GM21390 (cell line): ENCODE data around the gene TMEM42.
"Not testable (repeated sequence)": the region's sequence is repeated elsewhere in the genome, so short reads cannot be mapped to it uniquely, and the experiment has no call there.

Experiments
- ATAC-seq: cut with Tn5 transposase; IDR thresholded peaks from one replicate; pipeline ENCODE4 v1.9.1; 2021; ENCODE audit not compliant: unreplicated experiment

The TMEM42 gene

DNA sequence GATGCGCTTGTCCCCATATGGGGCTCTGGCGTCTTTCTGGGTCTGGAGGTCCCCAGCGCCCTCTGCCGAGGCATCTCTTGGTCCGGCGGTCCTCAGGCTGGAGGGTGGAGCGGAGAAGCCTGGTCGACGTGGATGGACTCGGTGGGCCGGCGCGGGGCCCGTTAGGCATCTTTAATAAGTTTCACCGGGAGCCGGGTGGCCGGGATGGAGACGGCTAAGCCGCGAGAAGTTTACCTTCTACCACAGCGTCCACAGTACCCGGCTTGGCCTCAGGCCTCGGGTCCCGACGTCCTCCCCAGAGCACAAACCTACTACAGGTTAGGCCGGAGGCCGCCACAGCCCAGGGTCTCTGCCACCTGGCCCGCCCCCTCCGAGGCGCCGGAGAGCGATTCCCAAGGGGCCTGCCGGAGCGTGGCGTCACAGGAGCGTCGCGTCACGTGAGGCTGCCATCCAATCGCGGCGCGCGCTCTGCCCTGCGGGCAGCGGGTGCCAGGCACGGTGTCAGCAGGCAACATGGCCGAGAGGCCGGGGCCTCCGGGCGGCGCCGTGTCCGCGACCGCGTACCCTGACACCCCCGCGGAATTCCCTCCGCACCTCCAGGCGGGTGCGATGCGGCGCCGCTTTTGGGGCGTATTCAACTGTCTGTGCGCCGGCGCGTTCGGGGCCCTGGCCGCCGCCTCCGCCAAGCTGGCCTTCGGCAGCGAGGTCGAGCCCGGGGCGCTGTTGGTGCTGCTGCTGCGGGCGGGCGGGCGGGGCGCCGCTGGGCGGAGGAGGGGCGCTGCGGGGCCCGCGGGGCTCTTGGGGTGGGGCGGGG, at the start of gene TMEM42:
Gene TMEM42, plus strand, starts transcription at position 501 of the 814 bp plus-strand sequence. Its CDS starts 13 bp downstream, at position 514.
- peak; percentile 90 for ATAC-seq

DNA sequence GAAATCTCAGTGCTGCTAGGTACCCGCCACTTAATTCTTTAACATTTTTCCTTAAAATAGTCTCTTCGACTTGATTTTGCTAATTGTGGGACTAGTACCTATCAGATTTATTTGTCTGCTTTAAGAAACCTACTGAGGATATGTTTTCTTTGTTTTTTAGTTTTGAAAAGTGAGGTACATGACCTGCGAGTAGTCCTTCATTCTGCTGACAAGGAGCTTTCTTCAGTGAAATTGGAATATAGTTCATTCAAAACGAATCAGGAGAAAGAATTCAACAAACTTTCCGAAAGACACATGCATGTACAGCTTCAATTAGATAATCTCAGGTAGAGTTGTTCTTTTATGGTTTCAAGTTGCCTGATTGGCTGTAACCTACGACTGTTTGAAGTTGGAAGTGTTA, 47.0 kb upstream of the TMEM42 start:
- no peak for ATAC-seq

DNA sequence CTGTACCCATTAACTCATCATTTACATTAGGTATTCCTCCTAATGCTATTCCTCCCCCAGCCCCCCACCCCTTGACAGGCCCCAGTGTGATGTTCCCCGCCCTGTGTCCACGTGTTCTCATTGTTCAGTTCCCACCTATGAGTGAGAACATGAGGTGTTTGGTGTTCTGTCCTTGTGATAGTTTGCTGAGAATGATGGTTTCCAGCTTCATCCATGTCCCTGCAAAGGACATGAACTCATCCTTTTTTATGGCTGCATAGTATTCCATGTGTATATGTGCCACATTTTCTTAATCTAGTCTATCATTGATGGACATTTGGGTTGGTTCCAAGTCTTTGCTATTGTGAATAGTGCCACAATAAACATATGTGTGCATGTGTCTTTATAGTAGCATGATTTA, 45.4 kb upstream of the TMEM42 start:
- ATAC-seq: not testable (repeated sequence)

DNA sequence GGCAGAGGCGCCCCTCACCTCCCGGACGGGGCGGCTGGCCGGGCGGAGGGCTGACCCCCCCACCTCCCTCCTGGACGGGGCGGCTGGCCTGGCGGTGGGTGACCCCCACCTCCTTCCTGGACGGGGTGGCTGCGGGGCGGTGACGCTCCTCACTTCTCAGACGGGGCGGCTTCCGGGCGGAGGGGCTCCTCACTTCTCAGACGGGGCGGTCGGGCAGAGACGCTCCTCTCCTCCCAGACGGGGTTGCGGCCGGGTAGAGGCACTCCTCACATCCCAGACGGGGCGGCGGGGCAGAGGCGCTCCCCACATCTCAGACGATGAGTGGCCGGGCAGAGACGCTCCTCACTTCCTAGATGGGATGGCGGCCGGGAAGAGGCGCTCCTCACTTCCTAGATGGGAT, 40.5 kb upstream of the TMEM42 start:
- ATAC-seq: not testable (repeated sequence)

DNA sequence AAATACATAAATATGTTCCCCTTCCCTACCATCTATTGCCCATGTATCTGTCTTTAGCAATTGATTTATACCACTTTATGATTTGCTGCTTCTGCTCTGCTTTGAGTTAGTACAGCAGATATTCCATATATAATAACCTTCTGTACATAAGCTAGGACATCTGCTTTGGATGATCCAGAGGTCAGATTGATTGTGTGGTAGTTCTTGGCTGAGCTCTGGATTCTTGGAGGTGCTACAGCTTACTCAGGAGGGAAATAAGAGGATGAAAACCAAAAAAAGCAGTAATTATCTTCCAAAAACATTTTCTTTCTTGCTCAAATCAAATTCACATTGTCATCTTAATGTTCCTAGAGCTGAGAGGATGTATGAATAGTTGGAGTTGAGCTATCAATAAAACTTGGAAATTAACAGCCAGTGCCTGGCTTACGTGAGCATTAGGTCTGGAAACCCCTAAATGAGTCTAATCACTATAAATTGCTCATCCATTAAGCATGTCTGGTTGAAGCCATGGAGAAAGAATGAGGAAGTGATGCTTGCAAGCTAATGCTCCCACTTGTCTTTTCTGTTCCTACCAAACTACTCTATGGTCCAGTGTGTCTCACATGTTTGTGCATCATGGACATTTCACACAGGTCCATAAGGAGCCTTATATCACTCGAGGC, 36.3 kb upstream of the TMEM42 start:
- no peak for ATAC-seq

DNA sequence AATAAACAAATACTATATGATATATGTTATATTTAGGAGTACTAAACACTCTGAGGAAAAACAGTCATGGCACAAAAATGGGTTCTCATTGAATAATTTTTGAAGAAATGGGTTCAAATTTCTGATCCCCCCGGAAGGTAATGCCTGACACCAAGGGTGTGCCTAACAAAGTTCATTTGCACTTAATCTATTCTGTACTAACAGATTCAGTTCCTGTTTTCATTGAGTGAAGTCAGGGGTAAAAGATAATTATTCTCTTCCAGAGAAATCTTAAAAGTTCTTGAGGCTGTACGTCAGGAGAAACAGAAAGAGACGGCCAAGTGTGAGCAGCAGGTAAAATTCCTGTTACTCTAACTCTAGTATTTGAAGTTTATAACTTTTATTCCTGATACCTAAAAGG, 34.5 kb upstream of the TMEM42 start:
- ATAC-seq: no peak

DNA sequence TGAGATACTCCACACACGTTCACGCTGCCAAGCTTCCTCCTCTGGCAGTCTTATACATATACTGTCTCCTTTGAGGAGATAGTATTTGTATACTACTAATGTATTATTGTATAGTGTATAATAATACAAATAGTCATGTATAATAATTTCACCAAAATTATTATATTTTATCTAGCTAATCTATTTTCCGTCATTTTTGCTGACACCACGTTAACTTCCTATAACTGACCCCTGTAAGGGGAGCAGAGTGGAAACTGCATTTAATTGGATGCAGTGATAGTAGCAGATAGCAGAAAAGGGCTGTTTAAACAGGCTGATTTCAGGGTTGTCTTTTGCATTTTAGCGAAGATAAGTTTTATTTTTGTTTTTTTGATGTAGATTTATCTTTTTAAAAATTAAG, 30.5 kb upstream of the TMEM42 start:
- ATAC-seq: no peak

DNA sequence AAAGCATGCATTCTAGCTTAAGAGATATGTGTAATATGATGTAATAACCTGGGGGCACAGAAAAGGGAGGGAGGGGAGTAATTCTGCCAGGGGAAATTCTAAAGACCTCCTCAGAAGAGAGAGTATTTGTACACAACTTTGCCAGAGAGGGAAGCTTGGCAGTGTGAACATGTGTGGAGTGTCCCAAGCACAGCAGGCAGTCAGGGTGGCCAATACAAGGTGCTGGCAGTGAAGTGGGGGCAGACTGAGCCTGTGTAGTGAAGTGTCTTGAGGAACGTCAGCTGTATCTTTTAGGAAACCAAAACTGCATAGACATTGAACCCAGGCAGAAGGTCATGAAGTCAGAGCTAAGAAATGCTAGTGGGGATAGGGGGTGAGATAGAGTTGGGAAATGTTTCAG, 29.7 kb upstream of the TMEM42 start:
- no peak for ATAC-seq

DNA sequence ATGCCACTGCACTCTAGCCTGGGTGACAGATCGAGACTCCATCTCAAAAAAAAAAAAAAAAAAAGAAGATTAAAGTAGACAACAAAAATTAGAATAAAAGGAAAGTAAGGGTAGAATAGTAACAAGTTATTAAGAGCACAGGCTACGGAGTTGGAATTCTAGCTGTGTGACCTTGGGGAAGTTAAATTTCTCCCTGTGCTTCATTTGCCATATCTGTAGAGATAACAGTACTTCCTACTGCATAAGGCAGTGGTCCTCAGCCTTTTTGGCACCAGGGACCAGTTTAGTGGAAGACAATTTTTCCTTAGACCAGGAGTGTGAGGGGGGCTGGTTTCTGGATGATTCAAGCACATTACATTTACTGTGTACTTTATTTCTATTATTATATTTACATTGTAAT, 28.7 kb upstream of the TMEM42 start:
- no peak for ATAC-seq

DNA sequence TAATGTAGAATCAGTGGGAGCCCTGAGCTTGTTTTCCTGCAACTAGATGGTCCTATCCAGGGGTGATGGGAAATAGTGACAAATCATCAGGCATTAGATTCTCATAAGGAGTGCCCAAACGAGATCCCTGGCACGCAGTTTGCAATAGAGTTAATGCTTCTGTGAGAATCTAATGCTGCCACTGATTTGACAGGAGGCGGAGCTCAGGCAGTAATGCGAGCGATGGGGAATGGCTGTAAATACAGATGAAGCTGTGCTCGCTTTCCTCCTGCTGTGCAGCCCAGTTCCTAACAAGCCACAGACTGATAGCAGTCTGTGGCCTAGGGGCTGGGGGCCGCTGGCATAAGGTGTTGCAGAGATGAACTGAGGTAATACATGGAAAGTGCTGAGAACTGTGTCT, 28.3 kb upstream of the TMEM42 start:
- no peak for ATAC-seq

DNA sequence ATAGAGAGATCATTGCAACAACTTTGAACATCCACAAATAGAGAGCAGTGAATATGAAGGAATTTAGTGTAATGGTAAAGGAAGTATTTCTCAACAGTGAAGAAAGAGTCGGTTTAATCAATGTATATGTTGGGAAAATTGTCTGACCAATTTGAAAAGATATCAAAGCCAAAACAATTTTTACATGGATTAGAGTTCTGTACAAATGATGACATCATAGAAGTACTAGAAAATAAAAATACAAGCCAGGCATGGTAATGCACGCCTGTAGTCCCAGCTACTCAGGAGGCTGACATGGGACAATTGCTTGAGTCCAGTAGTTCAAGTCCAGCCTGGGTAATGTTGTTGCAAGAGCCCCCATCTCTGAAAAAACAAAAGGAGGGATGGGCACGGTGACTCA, 26.0 kb upstream of the TMEM42 start:
- ATAC-seq: no peak

DNA sequence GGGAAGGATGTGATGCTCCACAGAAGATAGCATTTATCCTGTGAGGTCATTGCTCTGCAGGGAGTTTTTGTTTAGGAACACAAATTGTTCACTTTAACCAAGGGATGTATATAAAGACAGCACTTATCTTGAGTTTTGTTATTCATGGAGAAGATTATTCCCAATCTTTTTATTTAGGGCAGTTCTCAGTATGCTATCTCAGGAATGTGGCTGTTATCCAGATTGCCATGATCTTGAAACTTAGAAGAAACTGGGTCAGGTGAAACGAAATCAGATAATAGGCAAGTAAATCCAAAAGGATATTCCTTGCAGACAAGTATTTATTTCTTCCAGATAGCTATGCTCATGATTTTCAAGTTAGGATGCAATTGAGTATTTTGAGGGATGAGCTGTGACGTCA, 19.3 kb upstream of the TMEM42 start:
- no peak for ATAC-seq

DNA sequence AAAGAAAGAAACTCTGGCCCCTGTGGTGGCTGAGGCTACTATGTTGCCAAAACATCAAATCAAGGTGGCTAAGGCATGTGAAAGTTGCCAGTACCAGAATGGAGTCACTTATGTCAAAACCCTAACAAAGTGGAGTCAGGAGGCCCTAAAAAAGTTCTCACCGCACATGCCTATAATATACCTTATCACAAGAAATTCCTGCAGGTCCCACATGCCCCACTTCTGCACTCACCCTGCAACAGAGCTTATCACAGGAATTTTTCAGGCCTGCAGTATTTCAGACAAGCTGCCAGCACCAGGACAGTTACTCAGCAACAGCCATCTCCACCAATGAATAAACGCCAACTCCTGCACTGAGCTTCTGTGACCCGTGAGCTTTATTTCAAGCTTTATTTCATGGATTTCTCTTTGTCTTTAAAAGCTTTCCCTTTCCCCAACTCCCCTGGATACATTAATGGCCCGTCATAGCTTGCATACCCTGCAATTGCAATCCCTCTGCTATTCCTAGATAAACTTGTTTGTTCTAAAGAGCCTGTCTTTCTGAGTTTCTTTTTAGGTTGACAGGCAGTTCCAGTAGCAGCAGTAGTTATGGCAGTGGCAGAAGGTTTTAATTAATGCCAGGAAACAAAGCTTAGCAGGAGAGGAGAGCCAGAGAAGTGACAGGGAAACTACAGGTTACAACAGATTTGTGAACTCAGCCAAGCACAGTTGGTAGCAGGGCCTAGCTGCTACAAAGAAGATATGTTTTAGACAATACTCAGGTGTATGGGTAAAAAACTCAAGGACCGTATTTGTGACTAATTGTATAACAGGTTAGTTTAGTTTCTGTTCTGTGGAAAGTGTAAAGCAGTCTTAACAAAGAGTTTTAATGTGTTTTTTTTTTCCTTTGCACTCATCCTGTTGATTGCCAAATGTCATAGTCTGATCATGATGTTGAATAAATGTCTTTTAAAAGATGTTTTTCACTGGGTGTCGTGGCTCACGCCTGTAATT, 15.9 kb upstream of the TMEM42 start:
- no peak for ATAC-seq

DNA sequence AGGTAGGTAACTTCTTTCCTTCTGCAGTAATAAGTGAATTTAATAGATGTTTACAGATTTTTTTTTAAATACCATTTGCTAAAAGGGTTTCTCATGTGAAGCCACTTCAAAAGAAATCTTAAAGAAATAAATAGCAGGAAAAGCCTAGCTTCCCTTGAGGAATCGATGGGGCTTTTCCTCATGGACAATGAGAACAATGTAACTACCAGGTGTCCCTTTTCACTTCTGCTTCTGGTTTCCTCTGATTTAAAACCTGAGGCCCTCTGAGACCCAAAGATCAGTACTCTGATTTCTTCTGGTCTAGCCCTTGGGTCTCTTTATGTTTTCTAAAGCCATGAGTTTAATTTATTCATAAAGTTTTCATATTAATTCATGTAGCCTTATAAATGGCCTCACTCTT, 13.1 kb upstream of the TMEM42 start:
- no peak for ATAC-seq

DNA sequence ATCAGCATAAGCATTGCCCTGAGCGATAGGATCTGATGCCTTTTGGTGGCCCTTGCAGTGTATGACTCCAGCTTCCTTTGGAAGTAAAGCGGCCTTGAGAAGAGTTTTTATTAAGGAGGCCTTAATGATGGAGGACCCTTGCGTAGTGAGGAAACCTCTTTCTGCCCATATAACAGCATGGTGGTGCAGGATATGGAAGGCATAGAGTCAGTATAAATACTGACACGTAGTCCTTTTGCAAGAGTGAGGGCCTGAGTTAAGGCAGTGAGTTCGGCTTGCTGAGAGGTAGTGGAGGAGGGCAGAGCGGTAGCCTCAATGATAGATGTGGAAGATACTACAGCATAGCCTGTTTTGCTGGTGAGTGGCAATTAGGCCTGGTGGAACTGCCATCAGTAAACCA, 5.0 kb upstream of the TMEM42 start:
- not testable (repeated sequence) for ATAC-seq

DNA sequence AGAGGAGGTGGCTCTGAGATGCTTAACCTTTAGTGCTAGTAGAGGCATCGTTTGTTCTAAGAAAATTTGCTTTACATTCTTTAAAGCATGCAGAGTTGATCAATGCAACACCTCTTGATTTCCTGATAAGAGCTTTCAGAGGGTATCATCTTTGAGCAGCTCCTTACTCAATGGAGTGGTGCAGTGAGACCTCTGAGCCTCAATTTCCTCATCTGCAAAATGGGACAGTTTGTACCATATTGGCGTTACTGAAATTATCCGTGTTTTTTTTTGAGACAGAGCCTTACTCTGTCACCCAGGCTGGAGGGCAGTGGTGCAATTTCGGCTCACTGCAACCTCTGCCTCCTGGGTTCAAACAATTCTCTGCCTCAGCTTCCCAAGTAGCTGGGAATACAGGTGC, 1.6 kb upstream of the TMEM42 start:
- no peak for ATAC-seq

DNA sequence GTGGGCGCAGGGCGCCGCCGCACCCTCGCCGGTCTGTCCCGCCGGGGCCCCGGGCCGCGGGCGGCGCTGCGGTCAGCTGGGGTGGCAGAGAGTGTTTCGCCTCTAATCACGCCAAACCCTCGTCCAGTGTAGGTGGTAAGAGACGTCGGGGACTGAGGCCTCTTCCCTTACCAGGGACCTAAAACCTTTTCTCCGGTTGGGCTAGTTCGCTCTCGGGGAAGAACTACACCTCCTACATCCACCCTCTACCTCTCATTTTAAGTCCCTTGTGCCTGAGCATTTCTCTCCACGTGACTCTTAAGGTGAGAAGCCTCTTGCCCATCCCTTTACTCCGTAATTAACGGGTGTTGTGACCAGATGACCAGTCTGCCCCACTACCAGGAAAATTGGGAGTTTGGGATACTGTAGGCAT, 520 bp downstream of the TMEM42 start:
- ATAC-seq: peak; percentile 34

DNA sequence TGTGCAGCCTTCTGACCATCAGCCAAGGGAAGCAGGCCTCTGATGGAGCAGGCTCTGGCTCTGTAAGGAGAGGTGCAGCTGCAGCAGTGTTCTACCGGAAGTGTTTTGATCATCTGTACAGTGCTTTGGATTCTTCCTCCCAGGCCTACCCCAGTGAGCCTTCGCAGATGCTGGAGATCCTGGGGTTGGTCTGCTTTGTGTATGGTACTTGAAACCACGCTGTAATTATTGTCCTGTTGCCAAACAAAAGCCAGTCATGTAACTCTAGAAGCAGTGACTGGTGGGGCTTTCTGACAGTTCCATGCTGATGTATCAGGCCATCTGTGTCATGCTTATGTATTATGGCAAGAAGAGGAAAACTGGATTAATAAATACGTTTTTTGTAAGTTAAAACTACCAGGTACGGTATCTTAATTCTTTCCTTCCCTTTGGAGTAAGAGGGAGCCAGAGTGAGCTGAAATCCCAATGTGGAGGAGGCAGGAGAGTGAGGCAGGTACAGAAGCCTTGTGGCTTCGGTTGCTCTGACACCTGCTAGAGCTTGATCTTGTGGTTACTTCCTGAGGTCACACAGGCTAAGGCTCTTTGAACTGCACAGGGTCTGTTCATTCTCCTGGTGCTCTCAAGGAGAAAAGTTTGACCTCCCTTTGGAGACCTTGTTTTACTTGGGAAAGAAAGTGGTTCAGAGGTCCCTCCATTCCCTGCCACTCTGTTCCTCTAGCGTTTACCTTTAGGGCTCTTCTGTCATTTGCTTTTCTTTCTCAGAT, 3.7 kb downstream of the TMEM42 start:
- ATAC-seq: no peak

DNA sequence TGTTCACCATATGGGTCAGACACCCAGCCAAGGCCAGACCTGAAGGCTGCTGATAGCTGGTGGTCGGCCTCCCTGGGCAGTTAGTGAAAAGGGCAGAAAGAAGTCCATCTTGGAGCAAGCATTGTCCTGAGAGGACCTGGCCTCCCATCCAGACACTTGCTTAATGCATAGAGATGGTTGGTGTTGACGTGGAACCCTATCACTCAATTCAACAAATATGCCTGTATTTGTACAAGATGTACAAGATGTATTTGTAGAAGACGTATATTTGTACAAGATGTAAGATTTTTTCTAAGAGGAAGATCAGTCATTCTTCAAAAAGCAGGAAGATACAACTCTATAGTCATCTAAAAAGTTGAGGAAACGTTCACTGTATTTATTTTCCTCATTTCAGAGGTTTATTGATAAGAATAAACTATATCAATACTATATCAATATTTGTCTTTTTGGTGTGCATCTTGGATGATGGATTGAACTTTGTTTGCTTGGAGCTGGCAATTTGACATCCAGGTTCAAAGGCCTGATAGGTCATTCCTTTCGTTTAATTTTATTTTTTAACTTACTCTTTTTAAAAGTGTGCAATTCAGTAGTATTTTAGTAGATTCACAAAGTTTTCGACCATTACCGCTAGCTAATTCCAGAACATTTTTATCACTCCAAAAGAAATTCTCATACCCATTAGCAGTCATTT, 5.9 kb downstream of the TMEM42 start:
- ATAC-seq: no peak
